AG04449 (cell line): Measurements from ENCODE around the gene PRKN.

ENCODE experiments used
- CTCF ChIA-PET: fragments of 350-600 bp; formaldehyde crosslinking; extraction: SDS; loops from one replicate; lab custom pipeline; 2021; ENCODE audit warnings: antibody characterized with exemption; lab: Yijun Ruan, JAX
- POLR2A ChIA-PET: fragments of 400-600, 350-600 bp; formaldehyde crosslinking; extraction: SDS; loops from one replicate; lab custom pipeline; 2020; ENCODE audit warnings: antibody characterized with exemption, inconsistent platforms; lab: Yijun Ruan, JAX
- DNase-seq: peaks from one replicate; pipeline ENCODE4 v3.0.0-alpha.2; 2010; ENCODE audit warnings: low read depth, low spot score
- H3K4me3 ChIP-seq: 2 replicates; pipeline ENCODE4 v1.5.1; 2011; ENCODE audit warnings: low read depth, mild to moderate bottlenecking, control low read depth, low read length
- TF ChIP-seq, protein P1 (sequence below): IDR thresholded peaks from one replicate; pipeline ENCODE4 v1.5.1; 2011; ENCODE audit warnings: mild to moderate bottlenecking, moderate library complexity, low read length, control low read depth, inconsistent platforms; ENCODE audit not compliant: insufficient read depth; ENCODE audit errors: missing control alignments

Gene PRKN

GRCh38 chr6:162560891-162561290 is 166.7 kb downstream of the PRKN start:
- ChIA-PET POLR2A (no interaction called here), CTCF (no interaction called here)
- TF ChIP-seq, protein P1, sequence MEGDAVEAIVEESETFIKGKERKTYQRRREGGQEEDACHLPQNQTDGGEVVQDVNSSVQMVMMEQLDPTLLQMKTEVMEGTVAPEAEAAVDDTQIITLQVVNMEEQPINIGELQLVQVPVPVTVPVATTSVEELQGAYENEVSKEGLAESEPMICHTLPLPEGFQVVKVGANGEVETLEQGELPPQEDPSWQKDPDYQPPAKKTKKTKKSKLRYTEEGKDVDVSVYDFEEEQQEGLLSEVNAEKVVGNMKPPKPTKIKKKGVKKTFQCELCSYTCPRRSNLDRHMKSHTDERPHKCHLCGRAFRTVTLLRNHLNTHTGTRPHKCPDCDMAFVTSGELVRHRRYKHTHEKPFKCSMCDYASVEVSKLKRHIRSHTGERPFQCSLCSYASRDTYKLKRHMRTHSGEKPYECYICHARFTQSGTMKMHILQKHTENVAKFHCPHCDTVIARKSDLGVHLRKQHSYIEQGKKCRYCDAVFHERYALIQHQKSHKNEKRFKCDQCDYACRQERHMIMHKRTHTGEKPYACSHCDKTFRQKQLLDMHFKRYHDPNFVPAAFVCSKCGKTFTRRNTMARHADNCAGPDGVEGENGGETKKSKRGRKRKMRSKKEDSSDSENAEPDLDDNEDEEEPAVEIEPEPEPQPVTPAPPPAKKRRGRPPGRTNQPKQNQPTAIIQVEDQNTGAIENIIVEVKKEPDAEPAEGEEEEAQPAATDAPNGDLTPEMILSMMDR: no peak
- no peak overlapping the region for H3K4me3 ChIP-seq
- DNase-seq: no peak

GRCh38 chr6:162554531-162554930 is 173.0 kb downstream of the PRKN start:
- H3K4me3 ChIP-seq: no peak overlapping the region
- ChIA-PET POLR2A (no interaction called here), CTCF (no interaction called here)
- TF ChIP-seq, protein P1: no peak
- no peak for DNase-seq

GRCh38 chr6:162546905-162547304 is 180.7 kb downstream of the PRKN start:
- no peak overlapping the region for H3K4me3 ChIP-seq
- ChIA-PET CTCF (no interaction called here), POLR2A (no interaction called here)
- no peak for DNase-seq
- TF ChIP-seq, protein P1: no peak

GRCh38 chr6:162543221-162543620 is 184.3 kb downstream of the PRKN start:
- H3K4me3 ChIP-seq: no peak overlapping the region
- TF ChIP-seq, protein P1: no peak
- ChIA-PET CTCF (no interaction called here), POLR2A (no interaction called here)
- DNase-seq: no peak

DNA sequence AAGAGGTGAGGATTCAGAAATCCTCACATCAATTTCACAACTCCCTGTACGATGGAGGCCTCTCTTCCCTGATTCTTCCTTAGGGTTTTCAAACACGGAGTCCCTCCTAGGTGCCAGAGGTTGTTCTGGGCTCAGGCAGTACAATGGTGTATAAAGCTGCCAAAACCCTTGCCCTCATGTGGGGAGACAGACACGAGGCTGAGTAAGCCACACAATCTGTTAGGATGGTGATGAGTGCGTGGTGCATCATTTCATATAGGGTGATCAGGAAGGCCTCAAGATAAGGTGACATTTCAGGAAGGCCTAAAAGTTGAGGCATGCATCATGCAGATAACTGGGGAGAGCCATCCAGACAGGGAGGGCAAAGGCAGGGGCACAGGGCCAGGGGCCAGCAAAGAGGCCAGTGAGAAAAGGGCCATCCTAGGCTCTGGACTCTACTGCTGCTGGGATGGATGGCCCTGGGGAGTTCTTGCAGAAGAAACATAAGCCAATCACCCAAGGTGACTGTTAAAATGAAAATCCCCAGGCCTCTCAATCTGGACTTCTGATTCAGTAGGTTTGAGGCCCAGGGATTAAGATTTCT is 186.5 kb downstream of the PRKN start:
- DNase-seq: no peak
- ChIA-PET CTCF (no interaction called here), POLR2A (no interaction called here)
- TF ChIP-seq, protein P1: no peak
- H3K4me3 ChIP-seq: no peak overlapping the region

GRCh38 chr6:162539321-162539720 is 188.2 kb downstream of the PRKN start:
- POLR2A ChIA-PET: no interaction called here
- no peak for DNase-seq
- CTCF ChIA-PET: no interaction called here
- TF ChIP-seq, protein P1: no peak
- no peak overlapping the region for H3K4me3 ChIP-seq
